ENCODE data around the gene FBXL15. TPM values are rescaled to one million over a fixed set of nuclear protein-coding genes. Genes with fewer than 3 reads are reported as not detected.

The FBXL15 gene
- total and polyA plus RNA-seq, 2 of the 13 experiments (the other 11 are each of a cell fraction or from before 2014, with no cell fraction given) = 4.3 to 8.3 TPM

GRCh38 chr10:102420714-102421506 lies at the start of gene FBXL15 (continued):
- TF ChIP-seq HNF1A (IDR thresholded peaks at IDR 0.05; ENCODE audit: low read depth) = peak; percentile 55; the same call in 1 of the 2 replicates
- peak; percentile 75 for TF ChIP-seq HNF1A (CRISPR knock-in tag; IDR thresholded peaks at IDR 0.05; ENCODE audit: borderline replicate concordance)
- TF ChIP-seq ZNF567 (CRISPR knock-in tag; IDR thresholded peaks at IDR 0.05; ENCODE audit: borderline replicate concordance) = no peak
- TF ChIP-seq ZNF574 (CRISPR knock-in tag; IDR thresholded peaks at IDR 0.05) = peak; percentile 97
- peak; percentile 41 for TF ChIP-seq RBM39 (IDR thresholded peaks at IDR 0.05; ENCODE audit: low read depth, low read length, poor library complexity, severe bottlenecking)
- TF ChIP-seq MXD3 (CRISPR knock-in tag; IDR thresholded peaks at IDR 0.05) = peak; percentile 79
- TF ChIP-seq YEATS4 (CRISPR knock-in tag; IDR thresholded peaks at IDR 0.05; ENCODE audit: borderline replicate concordance) = peak; percentile 94
- peak; percentile 80; the same call in 1 of the 2 replicates for TF ChIP-seq ZNF354B (CRISPR knock-in tag; IDR thresholded peaks at IDR 0.05)
- TF ChIP-seq, protein P1, sequence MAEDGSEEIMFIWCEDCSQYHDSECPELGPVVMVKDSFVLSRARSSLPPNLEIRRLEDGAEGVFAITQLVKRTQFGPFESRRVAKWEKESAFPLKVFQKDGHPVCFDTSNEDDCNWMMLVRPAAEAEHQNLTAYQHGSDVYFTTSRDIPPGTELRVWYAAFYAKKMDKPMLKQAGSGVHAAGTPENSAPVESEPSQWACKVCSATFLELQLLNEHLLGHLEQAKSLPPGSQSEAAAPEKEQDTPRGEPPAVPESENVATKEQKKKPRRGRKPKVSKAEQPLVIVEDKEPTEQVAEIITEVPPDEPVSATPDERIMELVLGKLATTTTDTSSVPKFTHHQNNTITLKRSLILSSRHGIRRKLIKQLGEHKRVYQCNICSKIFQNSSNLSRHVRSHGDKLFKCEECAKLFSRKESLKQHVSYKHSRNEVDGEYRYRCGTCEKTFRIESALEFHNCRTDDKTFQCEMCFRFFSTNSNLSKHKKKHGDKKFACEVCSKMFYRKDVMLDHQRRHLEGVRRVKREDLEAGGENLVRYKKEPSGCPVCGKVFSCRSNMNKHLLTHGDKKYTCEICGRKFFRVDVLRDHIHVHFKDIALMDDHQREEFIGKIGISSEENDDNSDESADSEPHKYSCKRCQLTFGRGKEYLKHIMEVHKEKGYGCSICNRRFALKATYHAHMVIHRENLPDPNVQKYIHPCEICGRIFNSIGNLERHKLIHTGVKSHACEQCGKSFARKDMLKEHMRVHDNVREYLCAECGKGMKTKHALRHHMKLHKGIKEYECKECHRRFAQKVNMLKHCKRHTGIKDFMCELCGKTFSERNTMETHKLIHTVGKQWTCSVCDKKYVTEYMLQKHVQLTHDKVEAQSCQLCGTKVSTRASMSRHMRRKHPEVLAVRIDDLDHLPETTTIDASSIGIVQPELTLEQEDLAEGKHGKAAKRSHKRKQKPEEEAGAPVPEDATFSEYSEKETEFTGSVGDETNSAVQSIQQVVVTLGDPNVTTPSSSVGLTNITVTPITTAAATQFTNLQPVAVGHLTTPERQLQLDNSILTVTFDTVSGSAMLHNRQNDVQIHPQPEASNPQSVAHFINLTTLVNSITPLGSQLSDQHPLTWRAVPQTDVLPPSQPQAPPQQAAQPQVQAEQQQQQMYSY (CRISPR knock-in tag; IDR thresholded peaks at IDR 0.05) = peak; percentile 70; the same call in 1 of the 2 replicates
- TF ChIP-seq, protein P2, sequence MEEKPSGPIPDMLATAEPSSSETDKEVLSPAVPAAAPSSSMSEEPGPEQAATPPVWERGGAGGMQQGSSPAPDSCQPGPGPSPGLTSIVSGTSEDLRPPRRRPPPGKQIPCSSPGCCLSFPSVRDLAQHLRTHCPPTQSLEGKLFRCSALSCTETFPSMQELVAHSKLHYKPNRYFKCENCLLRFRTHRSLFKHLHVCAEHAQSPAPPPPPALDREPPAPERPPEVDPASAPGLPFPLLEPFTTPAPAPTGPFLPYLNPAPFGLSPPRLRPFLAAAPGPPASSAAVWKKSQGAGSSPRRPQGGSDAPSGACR (CRISPR knock-in tag; IDR thresholded peaks at IDR 0.05) = peak; percentile 85
- peak; percentile 54; the same call in 1 of the 2 replicates for TF ChIP-seq ZNF737 (CRISPR knock-in tag; IDR thresholded peaks at IDR 0.05; ENCODE audit: borderline replicate concordance)
- TF ChIP-seq DBP (CRISPR knock-in tag; IDR thresholded peaks at IDR 0.05; ENCODE audit: not compliant biosample characterization) = peak; percentile 69
- peak; percentile 60; the same call in 1 of the 2 replicates for TF ChIP-seq HMG20B (CRISPR knock-in tag; conservative IDR thresholded peaks at IDR 0.05)
- peak; percentile 91 for TF ChIP-seq MIER2 (CRISPR knock-in tag; IDR thresholded peaks at IDR 0.05)

Data from HepG2 (cell line).